CD4-positive, CD25-positive, alpha-beta regulatory T cell (primary cell): ENCODE measurements around the gene ZFYVE1. TPM values are rescaled to one million over a fixed set of nuclear protein-coding genes. Genes with fewer than 3 reads are reported as not detected.
"Not testable (repeated sequence)": the region's sequence is repeated elsewhere in the genome, so short reads cannot be mapped to it uniquely, and the experiment has no call there.

Source experiments
- ATAC-seq, 2 donors: fragments of 150-1000 bp; cut with Tn5 transposase; one replicate each; pipeline ENCODE4 v1.10.0; 2021; ENCODE audit warnings: low read depth in 2 of 2, moderate number of reproducible peaks in 2 of 2, moderate library complexity in 1 of 2
- DNase-seq, 3 donors: peaks; one replicate each; pipeline versions ENCODE4 v3.0.0 to v3.0.0-alpha.2; 2012 to 2022; ENCODE audit warnings: mixed read lengths in 1 of 3
- H3K27ac ChIP-seq: one replicate; pipeline ENCODE4 v1.7.0; 2013; ENCODE audit warnings: mild to moderate bottlenecking, low read length; ENCODE audit not compliant: insufficient read depth, poor library complexity, severe bottlenecking
- H3K27me3 ChIP-seq: one replicate; pipeline ENCODE4 v1.7.0; 2013; ENCODE audit warnings: low read length; ENCODE audit not compliant: control insufficient read depth, insufficient read depth
- H3K36me3 ChIP-seq: one replicate; pipeline ENCODE4 v1.7.0; 2013; ENCODE audit warnings: mild to moderate bottlenecking, low read length, moderate library complexity; ENCODE audit not compliant: control insufficient read depth, insufficient read depth
- H3K4me1 ChIP-seq: 2 replicates; pipeline ENCODE4 v1.7.0; 2013; ENCODE audit warnings: mild to moderate bottlenecking, low read length; ENCODE audit not compliant: insufficient read depth, control insufficient read depth, poor library complexity, severe bottlenecking
- H3K4me3 ChIP-seq: one replicate; pipeline ENCODE4 v1.7.0; 2013; ENCODE audit warnings: low read depth, mild to moderate bottlenecking, low read length, moderate library complexity
- H3K9me3 ChIP-seq, 2 experiments: 1 replicate in 1 of 2; 2 replicates in 1 of 2; pipeline ENCODE4 v1.7.0; 2013; ENCODE audit warnings: low read length in 2 of 2, mild to moderate bottlenecking in 1 of 2, moderate library complexity in 1 of 2; ENCODE audit not compliant: control insufficient read depth in 2 of 2
- H3K27ac Mint-ChIP-seq, 3 donors: one replicate each; pipeline ENCODE4 v1.8.0; 2020 to 2022; ENCODE audit warnings: mild to moderate bottlenecking in 3 of 3, mixed read lengths in 3 of 3, moderate library complexity in 2 of 3
- H3K27me3 Mint-ChIP-seq: one replicate; pipeline ENCODE4 v1.8.0; 2022; ENCODE audit warnings: mild to moderate bottlenecking, mixed read lengths
- H3K36me3 Mint-ChIP-seq: one replicate; pipeline ENCODE4 v1.8.0; 2020; ENCODE audit warnings: mixed read lengths
- H3K4me1 Mint-ChIP-seq, 4 donors: one replicate each; pipeline ENCODE4 v1.8.0; 2020 to 2022; ENCODE audit warnings: mixed read lengths in 4 of 4, mild to moderate bottlenecking in 1 of 4
- H3K4me3 Mint-ChIP-seq, 4 donors: one replicate each; pipeline ENCODE4 v1.8.0; 2020 to 2022; ENCODE audit warnings: mild to moderate bottlenecking in 4 of 4, mixed read lengths in 4 of 4, moderate library complexity in 3 of 4
- H3K9me3 Mint-ChIP-seq, 7 donors: one replicate each; pipeline ENCODE4 v1.8.0; 2020 to 2022; ENCODE audit warnings: mixed read lengths in 7 of 7, mild to moderate bottlenecking in 3 of 7, moderate library complexity in 2 of 7
- polyA plus RNA-seq, 4 donors: library from polyadenylated mRNA; unstranded; fragments of 300-500 nt; fragmentation: Illumina TruSeq; gene quantifications; one replicate each; pipeline ENCODE4 v1.2.3, GENCODE V29; 2021
- total RNA-seq: library from RNA; stranded (reverse); gene quantifications from one replicate; pipeline ENCODE4 v1.2.3, GENCODE V29; 2022

ZFYVE1 gene
- total and polyA plus RNA-seq, 5 donors from 2014 or later, result 4.1 to 22.8 (median 5.9) TPM

DNA sequence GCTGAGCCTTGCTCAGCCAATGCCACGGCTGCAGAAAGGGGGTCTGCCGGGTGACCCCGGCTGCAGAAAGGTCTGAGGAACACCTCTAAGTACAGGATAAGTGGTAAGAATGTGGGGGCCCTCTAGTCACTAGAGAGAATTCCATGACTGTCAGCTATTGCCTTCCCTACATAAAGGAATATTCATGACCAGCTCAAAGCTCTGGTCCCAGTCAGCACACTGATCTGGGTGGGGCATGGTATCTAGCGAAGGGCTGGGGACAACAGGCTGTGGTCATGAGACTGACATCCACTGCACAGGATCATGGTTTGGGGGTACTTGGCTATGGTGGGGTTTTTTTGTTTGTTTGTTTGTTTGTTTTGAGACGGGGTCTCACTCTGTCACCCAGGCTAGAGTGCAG, 58.6 kb downstream of the ZFYVE1 start:
- H3K36me3 Mint-ChIP-seq, result peaks cover 19% of the 10 kb centered on the region
- no peak overlapping the region for H3K4me3 ChIP-seq
- DNase-seq (no peak), ATAC-seq (no peak)
- peaks cover 0 to 2% (median 0%) of the 10 kb centered on the region in 4 donors for H3K4me1 Mint-ChIP-seq
- peaks cover 31% of the 10 kb centered on the region for H3K36me3 ChIP-seq
- no peaks in the 10 kb centered on the region for H3K27me3 ChIP-seq
- H3K27ac ChIP-seq, result no peak overlapping the region
- H3K27me3 Mint-ChIP-seq, result no peaks in the 10 kb centered on the region
- no peak overlapping the region for H3K4me3 Mint-ChIP-seq
- H3K9me3 Mint-ChIP-seq, result no peaks in the 10 kb centered on the region
- H3K4me1 ChIP-seq, result no peaks in the 10 kb centered on the region
- H3K27ac Mint-ChIP-seq, result no peak overlapping the region
- no peaks in the 10 kb centered on the region for H3K9me3 ChIP-seq

DNA sequence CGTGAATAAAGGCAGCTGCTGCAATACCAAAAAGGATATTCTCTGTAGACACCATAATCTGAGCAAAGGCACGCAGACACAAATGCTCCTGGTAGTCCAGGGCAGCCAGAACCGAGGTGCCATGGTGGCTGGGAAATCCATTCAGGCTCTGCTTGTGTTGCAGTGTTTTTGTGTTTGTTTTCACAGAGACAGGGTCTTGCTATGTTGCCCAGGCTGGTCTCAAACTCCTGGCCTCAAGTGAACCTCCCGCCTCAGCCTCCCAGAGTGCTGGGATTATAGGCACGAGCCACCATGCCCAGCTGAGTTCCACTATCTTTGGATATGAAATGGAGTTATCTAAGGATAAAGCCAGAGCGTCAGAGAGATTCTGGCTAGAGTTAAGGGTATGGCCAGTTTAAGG, 60.9 kb downstream of the ZFYVE1 start:
- DNase-seq (no peak), ATAC-seq (no peak)
- Mint-ChIP-seq H3K36me3 (peaks cover 17% of the 10 kb centered on the region), H3K9me3 (no peaks in the 10 kb centered on the region), H3K27me3 (no peaks in the 10 kb centered on the region), H3K27ac (peak overlapping the region in 1 of 3 donors; percentile 4), H3K4me1 (peaks cover 0 to 2% (median 0%) of the 10 kb centered on the region in 4 donors), H3K4me3 (no peak overlapping the region)
- Histone ChIP-seq H3K4me1 (no peaks in the 10 kb centered on the region), H3K27me3 (no peaks in the 10 kb centered on the region), H3K9me3 (no peaks in the 10 kb centered on the region), H3K36me3 (peaks cover 26% of the 10 kb centered on the region), H3K4me3 (no peak overlapping the region), H3K27ac (no peak overlapping the region)

DNA sequence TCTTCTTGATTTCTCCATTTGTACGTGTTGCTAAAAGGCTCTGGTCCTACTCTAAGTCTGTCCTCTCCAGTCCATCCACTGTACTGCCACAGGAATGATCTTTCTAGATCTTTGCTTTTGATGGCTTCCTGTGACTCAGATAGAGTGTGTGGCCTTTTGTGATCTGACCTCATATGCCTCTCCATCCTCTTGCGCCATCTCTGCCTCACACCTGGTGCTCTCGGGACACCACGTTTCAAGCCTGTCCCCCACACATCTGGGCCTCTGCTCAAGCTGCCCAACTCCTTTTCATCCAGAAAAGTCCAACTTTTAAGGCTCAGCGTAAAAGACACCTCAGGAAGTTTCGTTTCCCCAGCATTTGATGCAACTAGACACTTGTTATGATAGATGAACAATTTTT, 61.7 kb downstream of the ZFYVE1 start:
- no peak for DNase-seq
- peaks cover 0 to 2% (median 0%) of the 10 kb centered on the region in 4 donors for H3K4me1 Mint-ChIP-seq
- peaks cover 25% of the 10 kb centered on the region for H3K36me3 Mint-ChIP-seq
- Histone ChIP-seq H3K4me1 (no peaks in the 10 kb centered on the region), H3K36me3 (peaks cover 22% of the 10 kb centered on the region), H3K27ac (no peak overlapping the region), H3K4me3 (no peak overlapping the region), H3K9me3 (no peaks in the 10 kb centered on the region), H3K27me3 (no peaks in the 10 kb centered on the region)
- no peak for ATAC-seq
- H3K9me3 Mint-ChIP-seq, result no peaks in the 10 kb centered on the region
- peak overlapping the region in 1 of 3 donors; percentile 6 for H3K27ac Mint-ChIP-seq
- H3K4me3 Mint-ChIP-seq, result no peak overlapping the region
- no peaks in the 10 kb centered on the region for H3K27me3 Mint-ChIP-seq

DNA sequence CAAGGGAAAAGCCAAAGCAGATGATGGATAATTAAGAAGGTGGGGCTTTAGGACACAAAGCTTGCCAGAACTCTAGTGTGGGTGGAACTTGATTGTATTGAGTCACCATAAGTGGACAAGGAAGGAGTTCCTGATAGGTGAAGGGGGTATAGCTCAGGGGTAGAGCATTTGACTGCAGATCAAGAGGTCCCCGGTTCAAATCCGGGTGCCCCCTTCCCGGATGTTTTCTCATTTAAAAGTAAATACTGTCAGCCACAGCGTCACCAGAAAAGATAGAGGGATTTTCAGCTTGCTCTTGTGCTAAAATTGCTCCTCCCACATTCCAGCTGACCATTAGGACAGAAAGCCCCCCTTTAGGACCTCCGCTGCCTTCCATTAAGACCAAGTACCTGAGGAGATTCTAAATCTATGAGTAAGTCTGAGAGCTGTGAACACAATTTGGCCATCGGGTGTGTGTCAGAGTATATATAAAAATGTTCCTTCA, 64.0 kb downstream of the ZFYVE1 start:
- Histone ChIP-seq H3K27me3 (no peaks in the 10 kb centered on the region), H3K36me3 (peaks cover 19% of the 10 kb centered on the region), H3K27ac (no peak overlapping the region), H3K9me3 (no peaks in the 10 kb centered on the region), H3K4me3 (no peak overlapping the region), H3K4me1 (no peaks in the 10 kb centered on the region)
- Mint-ChIP-seq H3K27me3 (no peaks in the 10 kb centered on the region), H3K4me1 (no peaks in the 10 kb centered on the region), H3K9me3 (no peaks in the 10 kb centered on the region), H3K36me3 (peaks cover 19% of the 10 kb centered on the region), H3K4me3 (peak overlapping the region in 1 of 4 donors; percentile 12), H3K27ac (peak overlapping the region in 1 of 3 donors; percentile 58)
- no peak for DNase-seq
- no peak for ATAC-seq

DNA sequence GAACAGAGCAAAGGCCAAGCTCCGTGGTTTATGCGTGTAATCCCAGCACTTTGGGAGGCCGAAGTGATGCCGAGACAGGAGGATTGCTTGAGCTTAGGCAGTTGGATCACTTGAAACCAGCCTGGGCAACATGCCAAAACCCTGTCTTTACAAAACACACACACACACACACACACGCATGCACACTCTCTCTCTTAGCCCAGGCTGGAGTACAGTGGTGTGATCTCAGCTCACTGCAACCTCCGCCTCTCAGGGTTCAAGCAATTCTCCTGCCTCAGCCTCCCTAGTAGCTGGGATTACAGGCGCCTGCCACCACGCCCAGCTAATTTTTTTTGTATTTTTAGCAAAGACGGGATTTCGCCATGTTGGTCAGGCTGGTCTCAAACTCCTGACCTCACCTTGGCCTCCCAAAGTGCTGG, 64.6 kb downstream of the ZFYVE1 start:
- H3K36me3 Mint-ChIP-seq, result peaks cover 25% of the 10 kb centered on the region
- H3K27me3 Mint-ChIP-seq, H3K4me1 Mint-ChIP-seq, DNase-seq, ATAC-seq, H3K9me3 ChIP-seq, H3K4me1 ChIP-seq, H3K27ac ChIP-seq, H3K4me3 ChIP-seq, H3K27me3 ChIP-seq, H3K9me3 Mint-ChIP-seq, H3K4me3 Mint-ChIP-seq: not testable (repeated sequence)
- H3K36me3 ChIP-seq, result peaks cover 24% of the 10 kb centered on the region
- peak overlapping the region in 1 of 3 donors; percentile 58 for H3K27ac Mint-ChIP-seq

DNA sequence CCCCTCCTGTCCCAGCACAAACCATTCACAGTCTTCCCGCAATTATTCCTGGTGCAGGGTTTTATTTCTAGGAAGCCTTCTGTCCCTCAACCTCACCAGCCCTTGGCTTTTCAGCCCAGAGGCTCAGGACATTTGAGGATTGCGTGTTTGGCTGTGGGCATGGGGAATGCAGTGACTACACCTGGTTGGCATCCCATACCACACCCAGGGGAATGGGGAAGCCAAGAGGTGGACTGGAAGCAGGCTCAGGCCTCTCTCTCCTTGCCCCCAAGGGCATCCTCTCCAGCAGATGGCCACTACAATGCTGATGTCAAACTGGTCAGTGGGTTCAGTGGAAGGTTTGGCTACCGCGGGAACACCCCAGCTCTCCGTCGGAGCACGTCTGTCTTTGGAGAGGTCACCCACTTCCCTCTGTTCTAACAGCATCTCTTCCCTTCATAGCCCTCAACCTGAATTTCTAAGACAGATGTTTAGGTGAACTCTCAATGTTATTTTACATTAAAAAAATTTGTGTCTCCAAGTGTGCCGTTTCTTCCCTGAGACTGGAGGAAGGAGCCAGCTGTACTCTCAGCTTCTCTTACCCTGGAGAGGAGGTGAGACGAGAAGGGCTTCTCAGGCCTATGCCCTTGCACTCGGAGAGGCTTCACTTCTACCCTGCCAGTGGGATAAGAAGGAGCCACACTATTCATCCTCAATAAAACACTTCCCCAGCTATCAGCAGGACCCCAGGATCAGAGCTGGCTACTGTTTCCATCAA, 65.1 kb downstream of the ZFYVE1 start:
- Mint-ChIP-seq H3K9me3 (no peaks in the 10 kb centered on the region), H3K4me3 (no peak overlapping the region), H3K4me1 (no peaks in the 10 kb centered on the region), H3K36me3 (peaks cover 28% of the 10 kb centered on the region), H3K27me3 (no peaks in the 10 kb centered on the region), H3K27ac (peak overlapping the region in 2 of 3 donors; percentile 49 to 67)
- no peak overlapping the region for H3K4me3 ChIP-seq
- no peaks in the 10 kb centered on the region for H3K9me3 ChIP-seq
- DNase-seq (no peak), ATAC-seq (no peak)
- H3K36me3 ChIP-seq, result peaks cover 25% of the 10 kb centered on the region
- H3K27ac ChIP-seq, result no peak overlapping the region
- no peaks in the 10 kb centered on the region for H3K27me3 ChIP-seq
- no peaks in the 10 kb centered on the region for H3K4me1 ChIP-seq

DNA sequence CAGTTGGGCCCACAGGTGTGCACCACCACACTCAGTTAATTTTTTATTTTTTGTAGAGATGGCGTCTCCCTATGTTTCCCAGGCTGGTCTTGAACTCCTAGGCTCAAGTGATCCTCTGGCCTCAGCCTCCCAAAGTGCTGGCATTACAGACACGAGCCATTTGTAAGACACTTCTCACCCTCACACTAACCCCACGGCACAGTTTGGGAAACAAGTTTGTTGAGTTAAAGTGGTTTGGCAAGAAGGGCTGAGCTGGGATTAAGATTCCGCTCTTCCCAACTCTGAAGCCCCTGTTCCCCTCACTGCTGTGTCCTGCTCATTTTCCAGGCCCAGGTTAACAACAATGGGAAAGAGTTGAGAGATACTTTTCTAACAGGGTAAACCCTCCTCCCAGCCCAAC, 65.9 kb downstream of the ZFYVE1 start:
- not testable (repeated sequence) for H3K4me3 ChIP-seq, H3K4me3 Mint-ChIP-seq, H3K27ac Mint-ChIP-seq, H3K9me3 ChIP-seq, H3K27ac ChIP-seq, H3K27me3 Mint-ChIP-seq, H3K4me1 Mint-ChIP-seq, ATAC-seq, H3K4me1 ChIP-seq, H3K27me3 ChIP-seq, H3K9me3 Mint-ChIP-seq, DNase-seq
- peaks cover 35% of the 10 kb centered on the region for H3K36me3 Mint-ChIP-seq
- peaks cover 32% of the 10 kb centered on the region for H3K36me3 ChIP-seq

DNA sequence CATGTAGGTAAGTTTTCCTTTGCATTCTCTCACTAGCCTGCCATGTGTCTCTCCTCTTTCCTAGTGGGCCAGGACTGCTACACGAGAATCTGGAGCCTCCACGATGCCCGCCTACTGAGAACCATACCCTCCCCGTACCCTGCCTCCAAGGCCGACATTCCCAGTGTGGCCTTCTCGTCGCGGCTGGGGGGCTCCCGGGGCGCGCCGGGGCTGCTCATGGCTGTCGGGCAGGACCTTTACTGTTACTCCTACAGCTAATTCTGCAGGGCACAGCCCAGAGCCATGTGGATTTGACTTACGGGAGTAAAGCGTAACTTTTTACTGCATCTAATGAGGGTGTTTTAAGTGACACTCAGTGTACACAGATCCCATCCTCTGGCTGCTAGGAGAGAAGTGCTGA, 68.4 kb downstream of the ZFYVE1 start:
- no peaks in the 10 kb centered on the region for H3K4me1 Mint-ChIP-seq
- no peak for ATAC-seq
- Histone ChIP-seq H3K27ac (no peak overlapping the region), H3K36me3 (peaks cover 38% of the 10 kb centered on the region), H3K27me3 (no peaks in the 10 kb centered on the region), H3K4me3 (no peak overlapping the region), H3K4me1 (no peaks in the 10 kb centered on the region), H3K9me3 (no peaks in the 10 kb centered on the region)
- H3K36me3 Mint-ChIP-seq, result peaks cover 45% of the 10 kb centered on the region
- no peak overlapping the region for H3K4me3 Mint-ChIP-seq
- H3K27ac Mint-ChIP-seq, result no peak overlapping the region
- H3K27me3 Mint-ChIP-seq, result no peaks in the 10 kb centered on the region
- DNase-seq, result no peak
- no peaks in the 10 kb centered on the region for H3K9me3 Mint-ChIP-seq
